Fibroblast of lung (primary cell): ENCODE measurements around the gene GPR142. TPM values are rescaled to one million over a fixed set of nuclear protein-coding genes. Genes with fewer than 3 reads are reported as not detected.

ENCODE experiments used
- DNase-seq, 2 donors: peaks; one replicate each; pipeline versions ENCODE4 v3.0.0 to v3.0.0-alpha.2; 2010; ENCODE audit warnings: low read depth in 2 of 2
- H2AFZ ChIP-seq: 2 replicates; pipeline ENCODE4 v1.5.1; 2012; ENCODE audit warnings: low read length, control low read depth, inconsistent platforms
- H3K27ac ChIP-seq: 2 replicates; pipeline ENCODE4 v1.5.1; 2011; ENCODE audit warnings: low read length, control low read depth; ENCODE audit not compliant: insufficient read depth
- H3K27me3 ChIP-seq: 2 replicates; pipeline ENCODE4 v1.5.1; 2011; ENCODE audit warnings: mild to moderate bottlenecking, low read length; ENCODE audit not compliant: control insufficient read depth, insufficient read depth
- H3K36me3 ChIP-seq: 2 replicates; pipeline ENCODE4 v1.5.1; 2011; ENCODE audit warnings: low read length; ENCODE audit not compliant: control insufficient read depth, insufficient read depth
- H3K4me1 ChIP-seq: 2 replicates; pipeline ENCODE4 v1.5.1; 2011; ENCODE audit warnings: low read length; ENCODE audit not compliant: control insufficient read depth, insufficient read depth; ENCODE audit errors: extremely low read depth
- H3K4me2 ChIP-seq: 2 replicates; pipeline ENCODE4 v1.5.1; 2011; ENCODE audit warnings: low read length, control low read depth; ENCODE audit not compliant: insufficient read depth; ENCODE audit errors: extremely low read depth
- H3K4me3 ChIP-seq, 4 experiments: fragments of 200-600 bp in 1 of 4; sonication (generic) in 1 of 4; replicated peaks in 1 of 4; 2 replicates each; pipeline ENCODE4 v1.5.1; 2011 to 2016; ENCODE audit warnings: low read length in 4 of 4, low read depth in 3 of 4, mild to moderate bottlenecking in 3 of 4, control low read depth in 2 of 4, inconsistent platforms in 1 of 4, mixed read lengths in 1 of 4; ENCODE audit not compliant: insufficient read depth in 1 of 4; ENCODE audit errors: control extremely low read depth in 1 of 4
- H3K79me2 ChIP-seq: 2 replicates; pipeline ENCODE4 v1.5.1; 2012; ENCODE audit warnings: mild to moderate bottlenecking, low read length, inconsistent platforms; ENCODE audit not compliant: control insufficient read depth, insufficient read depth
- H3K9ac ChIP-seq: 2 replicates; pipeline ENCODE4 v1.5.1; 2011; ENCODE audit warnings: mild to moderate bottlenecking, low read length, control low read depth; ENCODE audit not compliant: insufficient read depth
- H3K9me3 ChIP-seq: 2 replicates; pipeline ENCODE4 v1.5.1; 2012; ENCODE audit warnings: low read depth, low read length; ENCODE audit not compliant: control insufficient read depth, insufficient read depth
- H4K20me1 ChIP-seq: 2 replicates; pipeline ENCODE4 v1.5.1; 2011; ENCODE audit warnings: low read length; ENCODE audit not compliant: control insufficient read depth, insufficient read depth; ENCODE audit errors: extremely low read depth
- EZH2 ChIP-seq: IDR thresholded peaks from 2 replicates; pipeline ENCODE4 v1.5.1; 2012; ENCODE audit warnings: low read length, control low read depth, mild to moderate bottlenecking; ENCODE audit errors: missing control alignments
- polyA plus RNA-seq, 2 donors: library from polyadenylated mRNA; depleted of rRNA in 1 of 2; stranded (reverse) in 1 of 2; unstranded in 1 of 2; fragments of >200 nt; gene quantifications; 2 replicates each; pipeline ENCODE4 v1.2.1, GENCODE V29; 2011 to 2012; ENCODE audit warnings: missing spikeins in 1 of 2
- total RNA-seq: library from RNA; depleted of rRNA; stranded (reverse); fragments of >200 nt; gene quantifications from 2 replicates; pipeline ENCODE4 v1.2.1, GENCODE V29; 2014
- TF ChIP-seq, protein P1 (sequence below), 2 donors: IDR thresholded peaks in 1 of 2; conservative IDR thresholded peaks in 1 of 2; 1 replicate in 1 of 2; 2 replicates in 1 of 2; pipeline ENCODE4 v1.5.1; 2011 to 2012; ENCODE audit warnings: low read length in 2 of 2, control low read depth in 1 of 2, inconsistent platforms in 1 of 2, low read depth in 1 of 2, mild to moderate bottlenecking in 1 of 2

The GPR142 gene
- total and polyA plus RNA-seq, 2 donors (not counting 1 experiment from before 2014, with no cell fraction given) = not detected

DNA sequence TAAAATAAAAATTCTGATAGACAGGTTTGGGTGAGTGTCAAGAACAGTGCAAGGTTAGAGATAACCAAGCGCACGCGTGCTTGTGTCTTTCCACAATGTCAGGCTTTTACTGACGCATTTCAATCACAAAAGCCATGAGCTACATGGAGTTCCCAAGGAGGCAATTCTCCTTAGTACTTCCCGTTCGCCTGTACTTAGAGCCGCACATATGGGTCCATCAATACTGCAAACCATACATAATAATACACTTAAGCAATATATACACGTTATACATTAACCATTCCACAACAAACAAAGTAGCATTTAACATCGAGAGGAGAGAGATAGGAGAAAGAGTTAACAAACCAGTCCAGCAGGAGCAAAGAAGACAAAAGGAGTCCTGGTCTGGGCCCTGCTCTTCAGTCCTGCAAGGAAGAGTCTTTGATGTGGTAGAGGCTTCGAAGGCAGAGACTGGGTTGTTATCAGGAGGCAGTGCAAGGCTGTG, 52.7 kb downstream of the GPR142 start:
- Histone ChIP-seq H3K36me3 (no peaks in the 10 kb centered on the region), H3K9ac (no peak overlapping the region), H3K27ac (no peak overlapping the region), H3K4me3 (no peak overlapping the region), H3K4me2 (no peak overlapping the region), H2AFZ (no peak overlapping the region), H3K79me2 (no peaks in the 10 kb centered on the region), H3K4me1 (no peaks in the 10 kb centered on the region), H4K20me1 (no peaks in the 10 kb centered on the region), H3K27me3 (no peaks in the 10 kb centered on the region), H3K9me3 (no peaks in the 10 kb centered on the region)
- TF ChIP-seq, protein P1, sequence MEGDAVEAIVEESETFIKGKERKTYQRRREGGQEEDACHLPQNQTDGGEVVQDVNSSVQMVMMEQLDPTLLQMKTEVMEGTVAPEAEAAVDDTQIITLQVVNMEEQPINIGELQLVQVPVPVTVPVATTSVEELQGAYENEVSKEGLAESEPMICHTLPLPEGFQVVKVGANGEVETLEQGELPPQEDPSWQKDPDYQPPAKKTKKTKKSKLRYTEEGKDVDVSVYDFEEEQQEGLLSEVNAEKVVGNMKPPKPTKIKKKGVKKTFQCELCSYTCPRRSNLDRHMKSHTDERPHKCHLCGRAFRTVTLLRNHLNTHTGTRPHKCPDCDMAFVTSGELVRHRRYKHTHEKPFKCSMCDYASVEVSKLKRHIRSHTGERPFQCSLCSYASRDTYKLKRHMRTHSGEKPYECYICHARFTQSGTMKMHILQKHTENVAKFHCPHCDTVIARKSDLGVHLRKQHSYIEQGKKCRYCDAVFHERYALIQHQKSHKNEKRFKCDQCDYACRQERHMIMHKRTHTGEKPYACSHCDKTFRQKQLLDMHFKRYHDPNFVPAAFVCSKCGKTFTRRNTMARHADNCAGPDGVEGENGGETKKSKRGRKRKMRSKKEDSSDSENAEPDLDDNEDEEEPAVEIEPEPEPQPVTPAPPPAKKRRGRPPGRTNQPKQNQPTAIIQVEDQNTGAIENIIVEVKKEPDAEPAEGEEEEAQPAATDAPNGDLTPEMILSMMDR (conservative IDR thresholded peaks at IDR 0.05 in 1 of 2, IDR thresholded peaks at IDR 0.05 in 1 of 2; ENCODE audit: low read depth in 1 of 2, low read length in 2 of 2) = no peak
- no peak for TF ChIP-seq EZH2
- DNase-seq = no peak

Other genes starting within 250 kb of the GPR142 start
- 3,018 and 3,857 TPM in 2 replicates for gene RPL38, start 163.8 kb upstream of the GPR142 start, total RNA-seq
- 1,185 and 1,255 TPM in 2 replicates for gene RPL38, start 163.8 kb upstream of the GPR142 start, polyA plus RNA-seq
- 0.77 and 0.99 TPM in 2 replicates for gene TTYH2, start 153.9 kb upstream of the GPR142 start, total RNA-seq
- gene TTYH2, start 153.9 kb upstream of the GPR142 start, polyA plus RNA-seq = 0.75 and 1.2 TPM in 2 replicates
- gene DNAI2, start 93.3 kb upstream of the GPR142 start, total RNA-seq = not detected in 2 replicates
- gene DNAI2, start 93.3 kb upstream of the GPR142 start, polyA plus RNA-seq = not detected in 2 replicates
- gene KIF19, start 41.3 kb upstream of the GPR142 start, total RNA-seq = under 0.01 TPM in 1 of 2 replicates, not detected in the other
- not detected in 2 replicates for gene KIF19, start 41.3 kb upstream of the GPR142 start, polyA plus RNA-seq
- gene BTBD17, start 5.6 kb upstream of the GPR142 start, total RNA-seq = under 0.01 TPM in 1 of 2 replicates, not detected in the other
- not detected in 2 replicates for gene BTBD17, start 5.6 kb upstream of the GPR142 start, polyA plus RNA-seq
- gene GPRC5C, start 64.6 kb downstream of the GPR142 start, total RNA-seq = 1.5 and 14.6 TPM in 2 replicates
- 0.11 and 0.50 TPM in 2 replicates for gene GPRC5C, start 64.6 kb downstream of the GPR142 start, polyA plus RNA-seq
- not detected in 2 replicates for gene CD300A, start 99.1 kb downstream of the GPR142 start, total RNA-seq
- gene CD300A, start 99.1 kb downstream of the GPR142 start, polyA plus RNA-seq = not detected in 2 replicates
- gene CD300LB, start 164.0 kb downstream of the GPR142 start, total RNA-seq = not detected in 2 replicates
- not detected in 2 replicates for gene CD300LB, start 164.0 kb downstream of the GPR142 start, polyA plus RNA-seq
- gene CD300C, start 178.6 kb downstream of the GPR142 start, total RNA-seq = not detected in 2 replicates
- gene CD300C, start 178.6 kb downstream of the GPR142 start, polyA plus RNA-seq = not detected in 2 replicates
- gene CD300H, start 200.0 kb downstream of the GPR142 start, total RNA-seq = not detected in 2 replicates
- gene CD300H, start 200.0 kb downstream of the GPR142 start, polyA plus RNA-seq = not detected in 2 replicates
- not detected in 2 replicates for gene CD300LD, start 224.8 kb downstream of the GPR142 start, total RNA-seq
- gene CD300LD, start 224.8 kb downstream of the GPR142 start, polyA plus RNA-seq = not detected in 2 replicates